GM23338 (cell line): Measurements from ENCODE around the gene CARMIL1. TPM values are rescaled to one million over a fixed set of nuclear protein-coding genes. Genes with fewer than 3 reads are reported as not detected.

Experiments
- ATAC-seq: fragments of 200-7000 bp; cut with Tn5 transposase; 3 replicates; pipeline ENCODE4 v1.9.1; 2020
- DNase-seq: peaks from one replicate; pipeline ENCODE4 v3.0.0-alpha.2; 2015; ENCODE audit warnings: low spot score
- H2AFZ ChIP-seq: fragments of 200-600 bp; sonication (generic); 2 replicates; pipeline ENCODE4 v1.8.0; 2016; ENCODE audit warnings: antibody characterized with exemption, mild to moderate bottlenecking, moderate library complexity
- H3F3A ChIP-seq: fragments of 200-600 bp; sonication (generic); replicated peaks from 2 replicates; pipeline ENCODE4 v1.8.0; 2017; ENCODE audit warnings: antibody characterized with exemption, mixed run types, low read depth
- H3K27ac ChIP-seq: fragments of 200-600 bp; sonication (generic); 2 replicates; pipeline ENCODE4 v1.6.1; 2016; ENCODE audit warnings: low read depth
- H3K27me3 ChIP-seq: fragments of 200-600 bp; sonication (generic); 2 replicates; pipeline ENCODE4 v1.8.0; 2016; ENCODE audit warnings: mild to moderate bottlenecking, mixed run types, moderate library complexity; ENCODE audit not compliant: insufficient read depth
- H3K36me3 ChIP-seq: fragments of 200-600 bp; sonication (generic); 2 replicates; pipeline ENCODE4 v1.8.0; 2016; ENCODE audit warnings: mild to moderate bottlenecking; ENCODE audit not compliant: insufficient read depth
- H3K4me1 ChIP-seq: fragments of 200-600 bp; sonication (generic); 2 replicates; pipeline ENCODE4 v1.8.0; 2016; ENCODE audit warnings: mild to moderate bottlenecking, moderate library complexity; ENCODE audit not compliant: insufficient read depth
- H3K4me2 ChIP-seq: fragments of 200-600 bp; sonication (generic); 2 replicates; pipeline ENCODE4 v1.7.1; 2017; ENCODE audit warnings: mixed run types
- H3K4me3 ChIP-seq: fragments of 200-600 bp; sonication (generic); 2 replicates; pipeline ENCODE4 v1.6.1; 2016; ENCODE audit warnings: mixed run types
- H3K79me2 ChIP-seq: fragments of 200-600 bp; sonication (generic); replicated peaks from 2 replicates; pipeline ENCODE4 v1.8.0; 2017; ENCODE audit warnings: mild to moderate bottlenecking; ENCODE audit not compliant: insufficient read depth
- H3K9me2 ChIP-seq: fragments of 200-600 bp; sonication (generic); 2 replicates; pipeline ENCODE4 v1.8.0; 2017; ENCODE audit not compliant: insufficient read depth
- H4K20me1 ChIP-seq: fragments of 200-600 bp; sonication (generic); replicated peaks from 2 replicates; pipeline ENCODE4 v1.8.0; 2017; ENCODE audit warnings: mild to moderate bottlenecking; ENCODE audit not compliant: insufficient read depth
- H3K27ac Mint-ChIP-seq: 2 replicates; pipeline ENCODE4 v1.8.0; 2020; ENCODE audit warnings: inconsistent platforms, mild to moderate bottlenecking, moderate library complexity, mixed read lengths
- H3K27me3 Mint-ChIP-seq: 3 replicates; pipeline ENCODE4 v1.8.0; 2022; ENCODE audit warnings: low read depth, mild to moderate bottlenecking, moderate library complexity, mixed read lengths, inconsistent platforms; ENCODE audit not compliant: insufficient read depth, poor library complexity
- H3K36me3 Mint-ChIP-seq: 3 replicates; pipeline ENCODE4 v1.8.0; 2021; ENCODE audit warnings: low read depth, mild to moderate bottlenecking, inconsistent platforms, moderate library complexity, mixed read lengths
- H3K4me1 Mint-ChIP-seq: 3 replicates; pipeline ENCODE4 v1.8.0; 2020; ENCODE audit warnings: mild to moderate bottlenecking, inconsistent platforms, mixed read lengths
- H3K4me3 Mint-ChIP-seq: 3 replicates; pipeline ENCODE4 v1.8.0; 2021; ENCODE audit warnings: moderate library complexity, mild to moderate bottlenecking, inconsistent platforms, mixed read lengths
- H3K9me3 Mint-ChIP-seq: 3 replicates; pipeline ENCODE4 v1.8.0; 2020; ENCODE audit warnings: moderate library complexity, mild to moderate bottlenecking, inconsistent platforms, mixed read lengths
- CREB1 ChIP-seq: fragments of 250-450 bp; sonication (Bioruptor Pico); IDR thresholded peaks from 2 replicates; pipeline ENCODE4 v1.5.0; 2020; ENCODE audit warnings: low read depth, mild to moderate bottlenecking, moderate library complexity
- ETS1 ChIP-seq: IDR thresholded peaks from 2 replicates; pipeline ENCODE4 v1.6.1; 2016; ENCODE audit warnings: antibody characterized with exemption
- JUNB ChIP-seq: IDR thresholded peaks from one replicate; pipeline ENCODE4 v1.6.1; 2016; ENCODE audit warnings: antibody characterized with exemption; ENCODE audit not compliant: unreplicated experiment
- POLR2AphosphoS5 ChIP-seq: IDR thresholded peaks from 2 replicates; pipeline ENCODE4 v1.6.1; 2016; ENCODE audit warnings: antibody characterized with exemption, low read depth
- REST ChIP-seq: IDR thresholded peaks from one replicate; pipeline ENCODE4 v1.6.1; 2018; ENCODE audit warnings: antibody characterized with exemption; ENCODE audit not compliant: unreplicated experiment
- STAT1 ChIP-seq: IDR thresholded peaks from one replicate; pipeline ENCODE4 v1.6.1; 2016; ENCODE audit warnings: antibody characterized with exemption; ENCODE audit not compliant: unreplicated experiment
- ZNF114 ChIP-seq: fragments of 250-450 bp; sonication (Bioruptor Pico); IDR thresholded peaks from 2 replicates; pipeline ENCODE4 v1.5.0; 2020; ENCODE audit warnings: mild to moderate bottlenecking, moderate library complexity
- ZNF331 ChIP-seq: fragments of 250-450 bp; sonication (Bioruptor Pico); IDR thresholded peaks from 2 replicates; pipeline ENCODE4 v1.5.0; 2020; ENCODE audit warnings: low read depth, mild to moderate bottlenecking, moderate library complexity
- polyA plus RNA-seq: library from polyadenylated mRNA; unstranded; fragments of >200 nt; fragmentation: Nextera tagmentation; extraction: Ambion mirVana; gene quantifications from 2 replicates; pipeline ENCODE4 v1.2.1, GENCODE V29; 2016
- total RNA-seq: library from RNA; depleted of rRNA; stranded (reverse); fragments of >200 nt; shearing (Covaris generic); gene quantifications from 2 replicates; pipeline ENCODE4 v1.2.3, GENCODE V29; 2014

The CARMIL1 gene
- total and polyA plus RNA-seq, 2 experiments from 2014 or later = 43.2 to 66.9 TPM

- no peak overlapping the region for H3K4me3 ChIP-seq
- H3F3A ChIP-seq = no peaks in the 10 kb centered on the region
- no peak overlapping the region for H3K27ac Mint-ChIP-seq
- H3K27ac ChIP-seq = no peak overlapping the region
- TF ChIP-seq REST = no peak
- TF ChIP-seq CREB1 (CRISPR knock-in tag) = no peak
- TF ChIP-seq ZNF114 (CRISPR knock-in tag) = no peak
- no peak for TF ChIP-seq ETS1
- no peak for TF ChIP-seq STAT1
- TF ChIP-seq POLR2AphosphoS5 = no peak
- TF ChIP-seq JUNB = no peak
- H3K36me3 Mint-ChIP-seq = peaks cover 19% of the 10 kb centered on the region; the same call in 2 of the 3 replicates
- H4K20me1 ChIP-seq = no peaks in the 10 kb centered on the region
- no peaks in the 10 kb centered on the region for H3K79me2 ChIP-seq
- no peak for DNase-seq
- no peak overlapping the region for H3K4me2 ChIP-seq
- no peaks in the 10 kb centered on the region for H3K9me2 ChIP-seq
- no peaks in the 10 kb centered on the region for H3K9me3 Mint-ChIP-seq
- no peaks in the 10 kb centered on the region for H3K36me3 ChIP-seq
- H3K27me3 Mint-ChIP-seq = no peaks in the 10 kb centered on the region
- ATAC-seq = no peak
- peaks cover 2% of the 10 kb centered on the region; the same call in 1 of the 3 replicates for H3K4me1 Mint-ChIP-seq
- H2AFZ ChIP-seq = no peak overlapping the region
- H3K27me3 ChIP-seq = no peaks in the 10 kb centered on the region
- H3K4me1 ChIP-seq = peaks cover under 1% of the 10 kb centered on the region; the same call in 1 of the 2 replicates
- H3K4me3 Mint-ChIP-seq = no peak overlapping the region
Observed at GRCh38 chr6:25542984-25543910, 264.1 kb downstream of the CARMIL1 start.

- no peaks in the 10 kb centered on the region for H4K20me1 ChIP-seq
- H3K27ac Mint-ChIP-seq = no peak overlapping the region
- no peak overlapping the region for H3K4me2 ChIP-seq
- DNase-seq (no peak), ATAC-seq (no peak)
- no peaks in the 10 kb centered on the region for H3K9me3 Mint-ChIP-seq
- H3K36me3 Mint-ChIP-seq = peaks cover 17% of the 10 kb centered on the region; the same call in 2 of the 3 replicates
- no peaks in the 10 kb centered on the region for H3K36me3 ChIP-seq
- H3K9me2 ChIP-seq = no peaks in the 10 kb centered on the region
- no peaks in the 10 kb centered on the region for H3F3A ChIP-seq
- H3K27me3 Mint-ChIP-seq = no peaks in the 10 kb centered on the region
- H3K27ac ChIP-seq = no peak overlapping the region
- H3K79me2 ChIP-seq = no peaks in the 10 kb centered on the region
- no peaks in the 10 kb centered on the region for H3K4me1 ChIP-seq
- H3K27me3 ChIP-seq = no peaks in the 10 kb centered on the region
- no peak overlapping the region for H2AFZ ChIP-seq
- no peak overlapping the region for H3K4me3 ChIP-seq
- H3K4me3 Mint-ChIP-seq = no peak overlapping the region
- H3K4me1 Mint-ChIP-seq = no peaks in the 10 kb centered on the region
- TF ChIP-seq ZNF114 (CRISPR knock-in tag) = no peak
- TF ChIP-seq REST = no peak
- no peak for TF ChIP-seq ZNF331 (CRISPR knock-in tag)
- no peak for TF ChIP-seq CREB1 (CRISPR knock-in tag)
- TF ChIP-seq ETS1 = no peak
- TF ChIP-seq JUNB = no peak
- TF ChIP-seq STAT1 = no peak
Observed at GRCh38 chr6:25544833-25545232, 265.7 kb downstream of the CARMIL1 start.
